ENCODE results near the gene SESN2.
A peak's percentile ranks its signal among the peaks of the same experiment; 100 is the strongest.

SESN2 gene

GRCh38 chr1:28249013-28249865 lies 10.1 kb upstream of the SESN2 start:
- peak; percentile 78 for DNase-seq (ENCODE audit: low read depth, low spot score)

- DNase-seq (ENCODE audit: low read depth, low spot score) = no peak
These were observed 9.4 kb upstream of the SESN2 start for GRCh38 chr1:28249866-28250295.

GRCh38 chr1:28256197-28256827 lies 3.0 kb upstream of the SESN2 start:
- no peak for DNase-seq (ENCODE audit: low read depth, low spot score)

GRCh38 chr1:28257736-28258135 lies 1.6 kb upstream of the SESN2 start:
- DNase-seq (ENCODE audit: low read depth, low spot score) = no peak

GRCh38 chr1:28258628-28259251 lies 578 bp upstream of the SESN2 start:
- DNase-seq (ENCODE audit: low read depth, low spot score) = no peak

- peak; percentile 94 for DNase-seq (ENCODE audit: low read depth, low spot score)
These were observed 850 bp downstream of the SESN2 start for GRCh38 chr1:28259934-28260802.

- no peak for DNase-seq (ENCODE audit: low read depth, low spot score)
These were observed 1.5 kb downstream of the SESN2 start for GRCh38 chr1:28260803-28261174.

- no peak for DNase-seq (ENCODE audit: low read depth, low spot score)
These were observed 5.6 kb downstream of the SESN2 start for GRCh38 chr1:28264897-28265296.

- DNase-seq (ENCODE audit: low read depth, low spot score) = no peak
These were observed 6.3 kb downstream of the SESN2 start for GRCh38 chr1:28265577-28265976.

- no peak for DNase-seq (ENCODE audit: low read depth, low spot score)
These were observed 7.6 kb downstream of the SESN2 start for GRCh38 chr1:28266920-28267322.

- DNase-seq (ENCODE audit: low read depth, low spot score) = no peak
These were observed 8.3 kb downstream of the SESN2 start for GRCh38 chr1:28267633-28268032.

GRCh38 chr1:28269529-28269928 lies 10.2 kb downstream of the SESN2 start:
- DNase-seq (ENCODE audit: low read depth, low spot score) = no peak

GRCh38 chr1:28272215-28272852 lies 13.0 kb downstream of the SESN2 start:
- no peak for DNase-seq (ENCODE audit: low read depth, low spot score)

GRCh38 chr1:28273216-28273860 lies 14.0 kb downstream of the SESN2 start:
- DNase-seq (ENCODE audit: low read depth, low spot score) = no peak

- DNase-seq (ENCODE audit: low read depth, low spot score) = no peak
These were observed 19.4 kb downstream of the SESN2 start for GRCh38 chr1:28278763-28279162.

- DNase-seq (ENCODE audit: low read depth, low spot score) = no peak
These were observed 20.4 kb downstream of the SESN2 start for GRCh38 chr1:28279721-28280120.

- DNase-seq (ENCODE audit: low read depth, low spot score) = no peak
These were observed 21.2 kb downstream of the SESN2 start for GRCh38 chr1:28280501-28280900.

- no peak for DNase-seq (ENCODE audit: low read depth, low spot score)
These were observed 21.7 kb downstream of the SESN2 start for GRCh38 chr1:28280977-28281381.

- DNase-seq (ENCODE audit: low read depth, low spot score) = no peak
These were observed 22.5 kb downstream of the SESN2 start for GRCh38 chr1:28281608-28282425.

Measured in astrocyte of the hippocampus (primary cell).